ENCODE results near the gene LOXL4. TPM values are rescaled to one million over a fixed set of nuclear protein-coding genes. Genes with fewer than 3 reads are reported as not detected.

LOXL4 gene
- total and polyA plus RNA-seq, 2 donors (not counting 1 experiment from before 2014, with no cell fraction given), result 0.12 TPM; not detected in 1

DNA sequence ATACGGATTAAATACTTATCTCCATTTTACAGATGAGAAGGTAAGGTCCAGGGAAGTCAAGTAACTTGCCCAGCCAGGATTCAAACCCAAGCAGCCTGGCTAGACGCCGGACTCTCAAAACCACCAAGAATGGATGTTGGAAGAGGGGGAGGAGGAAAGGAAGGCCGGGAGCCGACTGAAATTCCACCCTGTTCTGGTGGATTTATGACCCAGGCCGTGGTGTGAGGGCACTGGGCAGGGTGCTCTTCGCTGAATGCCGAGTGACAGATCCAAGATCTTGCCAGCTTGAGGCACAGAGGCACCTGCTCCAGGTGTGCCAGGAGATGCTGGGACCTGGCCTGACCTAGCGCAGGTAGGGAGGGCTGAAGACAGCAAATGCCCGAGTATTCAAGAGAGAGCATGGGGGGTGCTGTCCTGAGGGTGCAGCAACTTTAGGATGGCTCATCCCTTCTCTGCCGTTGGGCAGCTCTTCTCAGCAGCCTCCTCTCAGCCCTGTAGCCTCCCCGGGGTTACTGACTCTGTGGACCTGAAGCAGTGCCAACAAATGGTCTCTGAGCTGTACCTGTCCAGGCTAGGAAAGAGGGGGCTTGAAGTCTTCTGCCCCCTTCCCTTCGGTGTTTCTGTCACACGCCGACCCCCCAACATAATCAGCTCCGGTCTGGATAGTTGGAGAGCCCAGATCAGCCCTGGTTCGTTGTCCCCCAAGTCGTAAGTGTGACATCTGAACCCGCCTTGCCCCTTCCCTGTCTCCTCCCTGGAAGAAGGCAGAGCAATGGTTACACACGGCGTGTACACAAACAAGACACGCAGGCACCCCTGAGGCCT is 713 bp downstream of the LOXL4 start:
- Histone ChIP-seq H3K9ac (ENCODE audit: low read length) (peak overlapping the region; percentile 48), H3K9me3 (ENCODE audit: control extremely low read depth in 1 of 3, control insufficient read depth in 2 of 3, insufficient read depth in 1 of 3, low read length in 2 of 3) (peaks cover 0 to 4% (median 0%) of the 10 kb centered on the region in 3 donors), H3K4me1 (ENCODE audit: control insufficient read depth in 2 of 2, insufficient read depth in 2 of 2, low read length in 2 of 2) (peaks cover 5 to 11% of the 10 kb centered on the region in 2 donors), H3K4me2 (replicated peaks; ENCODE audit: low read depth, low read length, poor library complexity, severe bottlenecking) (peak overlapping the region; percentile 74), H3K4me3 (ENCODE audit: control extremely low read depth in 1 of 5, extremely low read depth in 1 of 5, insufficient read depth in 1 of 5, low read depth in 2 of 5, low read length in 4 of 5) (peak overlapping the region in 3 of 5 experiments; percentile 19 to 46 (median 23)), H3K27me3 (replicated peaks in 1 of 4; ENCODE audit: control extremely low read depth in 1 of 4, control insufficient read depth in 3 of 4, insufficient read depth in 4 of 4, low read length in 3 of 4) (peaks cover 0 to 18% (median 6%) of the 10 kb centered on the region in 4 experiments), H3K79me2 (ENCODE audit: control insufficient read depth, insufficient read depth, low read length) (no peaks in the 10 kb centered on the region), H4K20me1 (ENCODE audit: control insufficient read depth, insufficient read depth, low read length, poor library complexity, severe bottlenecking) (no peaks in the 10 kb centered on the region), H3K36me3 (replicated peaks in 1 of 2; ENCODE audit: control extremely low read depth in 1 of 2, control insufficient read depth in 1 of 2, extremely low read depth in 1 of 2, insufficient read depth in 2 of 2, low read length in 1 of 2) (no peaks in the 10 kb centered on the region), H2AFZ (ENCODE audit: insufficient read depth, low read depth, low read length, poor library complexity, severe bottlenecking) (peak overlapping the region; percentile 18), H3K27ac (ENCODE audit: low read length in 2 of 2) (no peak overlapping the region)
- POLR2A ChIA-PET, result no interaction called here
- Mint-ChIP-seq H3K4me3 (peak overlapping the region; percentile 81), H3K27ac (no peak overlapping the region), H3K4me1 (peaks cover 8% of the 10 kb centered on the region), H3K9me3 (ENCODE audit: insufficient read depth) (no peaks in the 10 kb centered on the region), H3K27me3 (peaks cover 33% of the 10 kb centered on the region)
- CTCF ChIA-PET, result no interaction called here
- DNase-seq (peak; percentile 22), ATAC-seq (ENCODE audit: low read depth) (no peak)
- 86% methylated on average over 20 of the region's 22 CpGs for WGBS (ENCODE audit: insufficient coverage)
- TF ChIP-seq, protein P1, sequence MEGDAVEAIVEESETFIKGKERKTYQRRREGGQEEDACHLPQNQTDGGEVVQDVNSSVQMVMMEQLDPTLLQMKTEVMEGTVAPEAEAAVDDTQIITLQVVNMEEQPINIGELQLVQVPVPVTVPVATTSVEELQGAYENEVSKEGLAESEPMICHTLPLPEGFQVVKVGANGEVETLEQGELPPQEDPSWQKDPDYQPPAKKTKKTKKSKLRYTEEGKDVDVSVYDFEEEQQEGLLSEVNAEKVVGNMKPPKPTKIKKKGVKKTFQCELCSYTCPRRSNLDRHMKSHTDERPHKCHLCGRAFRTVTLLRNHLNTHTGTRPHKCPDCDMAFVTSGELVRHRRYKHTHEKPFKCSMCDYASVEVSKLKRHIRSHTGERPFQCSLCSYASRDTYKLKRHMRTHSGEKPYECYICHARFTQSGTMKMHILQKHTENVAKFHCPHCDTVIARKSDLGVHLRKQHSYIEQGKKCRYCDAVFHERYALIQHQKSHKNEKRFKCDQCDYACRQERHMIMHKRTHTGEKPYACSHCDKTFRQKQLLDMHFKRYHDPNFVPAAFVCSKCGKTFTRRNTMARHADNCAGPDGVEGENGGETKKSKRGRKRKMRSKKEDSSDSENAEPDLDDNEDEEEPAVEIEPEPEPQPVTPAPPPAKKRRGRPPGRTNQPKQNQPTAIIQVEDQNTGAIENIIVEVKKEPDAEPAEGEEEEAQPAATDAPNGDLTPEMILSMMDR (IDR thresholded peaks at IDR 0.05), result no peak
- TF ChIP-seq EZH2 (IDR thresholded peaks at IDR 0.05; ENCODE audit: borderline replicate concordance, insufficient read depth, low read depth, low read length, poor library complexity, severe bottlenecking), result no peak
- intact Hi-C loops (cut with micrococcal nuclease), result no loop called here

DNA sequence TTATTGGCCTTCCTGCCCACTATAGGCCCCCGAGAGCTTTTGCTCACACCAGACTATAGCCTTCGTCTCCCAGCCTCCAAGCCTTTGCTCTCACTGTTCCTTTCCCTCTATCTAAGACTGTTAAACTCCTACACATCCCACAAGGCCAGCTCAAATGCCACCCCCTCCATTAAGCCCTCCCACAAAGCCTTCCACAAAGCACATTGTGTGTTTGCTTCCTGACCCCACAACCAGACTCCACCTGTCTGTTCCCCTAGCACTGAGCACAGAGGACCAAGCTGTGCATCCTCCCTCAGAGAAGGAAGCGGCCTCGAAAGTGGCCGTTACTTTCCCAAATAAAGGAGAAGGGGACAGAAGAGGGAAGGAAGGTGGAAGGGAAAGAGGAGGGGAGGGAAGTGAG is 1.3 kb downstream of the LOXL4 start:
- DNase-seq (no peak), ATAC-seq (ENCODE audit: low read depth) (no peak)
- Histone ChIP-seq H3K4me3 (ENCODE audit: control extremely low read depth in 1 of 5, extremely low read depth in 1 of 5, insufficient read depth in 1 of 5, low read depth in 2 of 5, low read length in 4 of 5) (no peak overlapping the region), H3K36me3 (replicated peaks in 1 of 2; ENCODE audit: control extremely low read depth in 1 of 2, control insufficient read depth in 1 of 2, extremely low read depth in 1 of 2, insufficient read depth in 2 of 2, low read length in 1 of 2) (no peaks in the 10 kb centered on the region), H2AFZ (ENCODE audit: insufficient read depth, low read depth, low read length, poor library complexity, severe bottlenecking) (no peak overlapping the region), H3K9me3 (ENCODE audit: control extremely low read depth in 1 of 3, control insufficient read depth in 2 of 3, insufficient read depth in 1 of 3, low read length in 2 of 3) (peaks cover 0 to 4% (median 0%) of the 10 kb centered on the region in 3 donors), H3K27ac (ENCODE audit: low read length in 2 of 2) (no peak overlapping the region), H3K79me2 (ENCODE audit: control insufficient read depth, insufficient read depth, low read length) (no peaks in the 10 kb centered on the region), H3K4me2 (replicated peaks; ENCODE audit: low read depth, low read length, poor library complexity, severe bottlenecking) (no peak overlapping the region), H4K20me1 (ENCODE audit: control insufficient read depth, insufficient read depth, low read length, poor library complexity, severe bottlenecking) (no peaks in the 10 kb centered on the region), H3K27me3 (replicated peaks in 1 of 4; ENCODE audit: control extremely low read depth in 1 of 4, control insufficient read depth in 3 of 4, insufficient read depth in 4 of 4, low read length in 3 of 4) (peaks cover 0 to 18% (median 6%) of the 10 kb centered on the region in 4 experiments), H3K9ac (ENCODE audit: low read length) (no peak overlapping the region), H3K4me1 (ENCODE audit: control insufficient read depth in 2 of 2, insufficient read depth in 2 of 2, low read length in 2 of 2) (peaks cover 5 to 11% of the 10 kb centered on the region in 2 donors)
- ChIA-PET CTCF (no interaction called here), POLR2A (no interaction called here)
- intact Hi-C loops (cut with micrococcal nuclease), result no loop called here
- Mint-ChIP-seq H3K4me3 (peak overlapping the region; percentile 66), H3K27me3 (peaks cover 31% of the 10 kb centered on the region), H3K4me1 (peaks cover 8% of the 10 kb centered on the region), H3K27ac (no peak overlapping the region), H3K9me3 (ENCODE audit: insufficient read depth) (no peaks in the 10 kb centered on the region)
- WGBS (ENCODE audit: insufficient coverage), result 100% methylated on average over 2 of the region's 5 CpGs
- no peak for TF ChIP-seq EZH2 (IDR thresholded peaks at IDR 0.05; ENCODE audit: borderline replicate concordance, insufficient read depth, low read depth, low read length, poor library complexity, severe bottlenecking)

All from B cell (primary cell).